Retinal pigment epithelial cell (primary cell): ENCODE data around the gene CPNE2.

Experiments used
- DNase-seq: peaks from one replicate; pipeline ENCODE4 v3.0.0-alpha.2; 2010; ENCODE audit warnings: low read depth
- H3K4me3 ChIP-seq: 2 replicates; pipeline ENCODE4 v1.5.1; 2011; ENCODE audit warnings: mild to moderate bottlenecking, low read length, control low read depth, moderate library complexity
- CTCF ChIP-seq: conservative IDR thresholded peaks from 2 replicates; pipeline ENCODE4 v1.5.1; 2011; ENCODE audit warnings: low read depth, low read length, control low read depth, inconsistent platforms

Gene CPNE2

GRCh38 chr16:57190136-57190535 lies 97.8 kb downstream of the CPNE2 start:
- no peak overlapping the region for H3K4me3 ChIP-seq
- TF ChIP-seq CTCF, result no peak
- no peak for DNase-seq

- H3K4me3 ChIP-seq, result no peak overlapping the region
- no peak for DNase-seq
- no peak for TF ChIP-seq CTCF
Measured at GRCh38 chr16:57191056-57191571, 98.7 kb downstream of the CPNE2 start.

- DNase-seq, result no peak
- no peak overlapping the region for H3K4me3 ChIP-seq
- TF ChIP-seq CTCF, result no peak
Measured at GRCh38 chr16:57192146-57192545, 99.8 kb downstream of the CPNE2 start.

- no peak for TF ChIP-seq CTCF
- H3K4me3 ChIP-seq, result no peak overlapping the region
- DNase-seq, result no peak
Measured at GRCh38 chr16:57192720-57193486, 100.5 kb downstream of the CPNE2 start.

GRCh38 chr16:57194512-57194911 lies 102.1 kb downstream of the CPNE2 start:
- DNase-seq, result peak; percentile 69
- no peak for TF ChIP-seq CTCF
- no peak overlapping the region for H3K4me3 ChIP-seq

GRCh38 chr16:57196286-57196685 lies 103.9 kb downstream of the CPNE2 start:
- no peak overlapping the region for H3K4me3 ChIP-seq
- no peak for DNase-seq
- TF ChIP-seq CTCF, result no peak

GRCh38 chr16:57196753-57197152 lies 104.4 kb downstream of the CPNE2 start:
- no peak for TF ChIP-seq CTCF
- no peak for DNase-seq

More at GRCh38 chr16:57196753-57197152, 104.4 kb downstream of the CPNE2 start:
- H3K4me3 ChIP-seq, result no peak overlapping the region
